Measurements from ENCODE around the gene ZNF883.
A peak's percentile ranks its signal among the peaks of the same experiment; 100 is the strongest.
"Not testable (repeated sequence)": the region's sequence is repeated elsewhere in the genome, so short reads cannot be mapped to it uniquely, and the experiment has no call there.

ZNF883 gene

GRCh38 chr9:113011911-113012381, at the start of gene ZNF883:
Gene ZNF883 (minus strand): TSS chr9:113012192.
- DNase-seq, result no peak

- not testable (repeated sequence) for DNase-seq
These were observed 49.3 kb upstream of the ZNF883 start for GRCh38 chr9:113061072-113061850.

GRCh38 chr9:113059581-113060284, 47.7 kb upstream of the ZNF883 start:
- not testable (repeated sequence) for DNase-seq

GRCh38 chr9:113057193-113057592, 45.2 kb upstream of the ZNF883 start:
- no peak for DNase-seq

GRCh38 chr9:113056191-113057106, 44.5 kb upstream of the ZNF883 start, which contains the start of gene ZFP37:
Gene ZFP37 (minus strand): TSS chr9:113056724. CDS start chr9:113056688, 36 bp downstream.
- peak; percentile 61 for DNase-seq

- DNase-seq, result no peak
These were observed 31.1 kb upstream of the ZNF883 start for GRCh38 chr9:113042884-113043657.

GRCh38 chr9:113026200-113026599, 14.2 kb upstream of the ZNF883 start:
- no peak for DNase-seq

GRCh38 chr9:113018247-113018646, 6.3 kb upstream of the ZNF883 start:
- no peak for DNase-seq

- DNase-seq, result no peak
These were observed 500 bp upstream of the ZNF883 start for GRCh38 chr9:113012492-113012891.

- no peak for DNase-seq
These were observed 6.2 kb downstream of the ZNF883 start for GRCh38 chr9:113005777-113006176.

GRCh38 chr9:112997236-112997941, 14.6 kb downstream of the ZNF883 start:
- DNase-seq, result no peak

GRCh38 chr9:112971415-112971814, 40.6 kb downstream of the ZNF883 start:
- DNase-seq, result no peak

GRCh38 chr9:112970939-112971338, 41.1 kb downstream of the ZNF883 start:
- DNase-seq, result no peak

GRCh38 chr9:112969730-112970129, 42.3 kb downstream of the ZNF883 start:
- DNase-seq, result no peak

GRCh38 chr9:112955550-112955949, 56.4 kb downstream of the ZNF883 start:
- no peak for DNase-seq

GRCh38 chr9:112945620-112946208, 66.3 kb downstream of the ZNF883 start:
- DNase-seq, result no peak

GRCh38 chr9:112939418-112939817, 72.6 kb downstream of the ZNF883 start:
- no peak for DNase-seq

- DNase-seq, result no peak
These were observed 78.3 kb downstream of the ZNF883 start for GRCh38 chr9:112933696-112934095.

GRCh38 chr9:112925058-112925641, 86.8 kb downstream of the ZNF883 start:
- no peak for DNase-seq

GRCh38 chr9:112921549-112921948, 90.4 kb downstream of the ZNF883 start:
- DNase-seq, result no peak

- DNase-seq, result no peak
These were observed 94.0 kb downstream of the ZNF883 start for GRCh38 chr9:112917987-112918362.

All from cortex of kidney (tissue), 1 donor.